Astrocyte (in vitro differentiated cells and primary cell): ENCODE measurements around the gene TLNRD1.

ENCODE experiments used
- EZH2 ChIP-seq: IDR thresholded peaks from 2 replicates; pipeline ENCODE4 v1.6.1; 2012; ENCODE audit warnings: mild to moderate bottlenecking, low read length, inconsistent platforms; ENCODE audit not compliant: insufficient read depth
- TF ChIP-seq, protein P1 (sequence below): IDR thresholded peaks from 2 replicates; pipeline ENCODE4 v1.5.1; 2011; ENCODE audit warnings: low read depth, mild to moderate bottlenecking, inconsistent platforms, low read length, moderate library complexity; ENCODE audit not compliant: insufficient read depth

DNA sequence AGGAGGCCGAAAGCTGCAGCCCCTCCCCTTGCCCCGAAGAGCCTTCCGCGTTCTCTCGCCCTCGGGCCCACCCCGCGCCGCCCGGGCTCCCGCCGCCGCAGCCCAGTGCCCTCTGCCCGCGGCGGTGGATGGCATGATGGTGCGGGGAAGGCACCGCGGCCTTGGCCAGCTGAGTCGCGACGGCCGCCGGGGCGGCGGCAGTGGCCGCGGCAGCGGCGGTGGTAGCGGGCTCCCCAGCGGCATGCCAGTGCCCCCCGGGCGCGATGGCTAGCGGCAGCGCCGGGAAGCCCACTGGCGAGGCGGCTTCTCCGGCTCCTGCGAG lies 1.2 kb downstream of the TLNRD1 start:
- TF ChIP-seq, protein P1, sequence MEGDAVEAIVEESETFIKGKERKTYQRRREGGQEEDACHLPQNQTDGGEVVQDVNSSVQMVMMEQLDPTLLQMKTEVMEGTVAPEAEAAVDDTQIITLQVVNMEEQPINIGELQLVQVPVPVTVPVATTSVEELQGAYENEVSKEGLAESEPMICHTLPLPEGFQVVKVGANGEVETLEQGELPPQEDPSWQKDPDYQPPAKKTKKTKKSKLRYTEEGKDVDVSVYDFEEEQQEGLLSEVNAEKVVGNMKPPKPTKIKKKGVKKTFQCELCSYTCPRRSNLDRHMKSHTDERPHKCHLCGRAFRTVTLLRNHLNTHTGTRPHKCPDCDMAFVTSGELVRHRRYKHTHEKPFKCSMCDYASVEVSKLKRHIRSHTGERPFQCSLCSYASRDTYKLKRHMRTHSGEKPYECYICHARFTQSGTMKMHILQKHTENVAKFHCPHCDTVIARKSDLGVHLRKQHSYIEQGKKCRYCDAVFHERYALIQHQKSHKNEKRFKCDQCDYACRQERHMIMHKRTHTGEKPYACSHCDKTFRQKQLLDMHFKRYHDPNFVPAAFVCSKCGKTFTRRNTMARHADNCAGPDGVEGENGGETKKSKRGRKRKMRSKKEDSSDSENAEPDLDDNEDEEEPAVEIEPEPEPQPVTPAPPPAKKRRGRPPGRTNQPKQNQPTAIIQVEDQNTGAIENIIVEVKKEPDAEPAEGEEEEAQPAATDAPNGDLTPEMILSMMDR, result no peak
- no peak for TF ChIP-seq EZH2
